Duodenal mucosa (tissue), 2 donors: ENCODE results near the gene KLK11.

Experiments
- H3K27ac ChIP-seq: one replicate; pipeline ENCODE4 v1.7.0; 2013; ENCODE audit warnings: low read depth, low read length
- H3K27me3 ChIP-seq, 2 donors: one replicate each; pipeline ENCODE4 v1.7.0; 2013; ENCODE audit warnings: low read length in 2 of 2, control low read depth in 1 of 2; ENCODE audit not compliant: insufficient read depth in 2 of 2, control insufficient read depth in 1 of 2
- H3K36me3 ChIP-seq, 2 donors: one replicate each; pipeline ENCODE4 v1.7.0; 2013; ENCODE audit warnings: low read length in 2 of 2, control low read depth in 1 of 2; ENCODE audit not compliant: insufficient read depth in 2 of 2, control insufficient read depth in 1 of 2
- H3K4me1 ChIP-seq, 2 donors: one replicate each; pipeline ENCODE4 v1.7.0; 2013; ENCODE audit warnings: low read length in 2 of 2, control low read depth in 1 of 2; ENCODE audit not compliant: insufficient read depth in 2 of 2, control insufficient read depth in 1 of 2
- H3K4me3 ChIP-seq, 2 donors: one replicate each; pipeline ENCODE4 v1.7.0; 2013; ENCODE audit warnings: low read length in 2 of 2, low read depth in 1 of 2
- H3K9ac ChIP-seq, 2 donors: one replicate each; pipeline ENCODE4 v1.7.0; 2013; ENCODE audit warnings: low read length in 2 of 2, low read depth in 1 of 2
- H3K9me3 ChIP-seq, 2 donors: one replicate each; pipeline ENCODE4 v1.7.0; 2013; ENCODE audit warnings: low read length in 2 of 2, control low read depth in 1 of 2; ENCODE audit not compliant: control insufficient read depth in 1 of 2

Gene KLK11

GRCh38 chr19:51026554-51026831, at the start of gene KLK11:
TSS of gene KLK11 (minus strand) at chr19:51026616. CDS start at chr19:51025631, 985 bp downstream.
- Histone ChIP-seq H3K27ac (no peak within 1 kb of the TSS), H3K36me3 (no peaks in the 10 kb centered on the region), H3K9me3 (no peaks in the 10 kb centered on the region), H3K27me3 (peaks cover 11 to 19% of the 10 kb centered on the region in 2 donors), H3K4me1 (no peaks in the 10 kb centered on the region), H3K4me3 (no peak within 1 kb of the TSS), H3K9ac (no peak within 1 kb of the TSS)

GRCh38 chr19:51075998-51076397, 49.6 kb upstream of the KLK11 start:
- H3K27ac ChIP-seq = no peak overlapping the region
- H3K36me3 ChIP-seq = no peaks in the 10 kb centered on the region
- peaks cover 0 to 5% of the 10 kb centered on the region in 2 donors for H3K9me3 ChIP-seq
- no peaks in the 10 kb centered on the region for H3K27me3 ChIP-seq
- no peaks in the 10 kb centered on the region for H3K4me1 ChIP-seq
- H3K4me3 ChIP-seq = no peak overlapping the region
- no peak overlapping the region for H3K9ac ChIP-seq

- no peak overlapping the region for H3K9ac ChIP-seq
- H3K27me3 ChIP-seq = no peaks in the 10 kb centered on the region
- no peaks in the 10 kb centered on the region for H3K36me3 ChIP-seq
- H3K27ac ChIP-seq = no peak overlapping the region
- H3K4me1 ChIP-seq = no peaks in the 10 kb centered on the region
- H3K4me3 ChIP-seq = no peak overlapping the region
- peaks cover 0 to 5% of the 10 kb centered on the region in 2 donors for H3K9me3 ChIP-seq
These were observed 44.6 kb upstream of the KLK11 start for GRCh38 chr19:51071095-51071405.

GRCh38 chr19:51070334-51071094, 44.1 kb upstream of the KLK11 start:
- Histone ChIP-seq H3K9ac (no peak overlapping the region), H3K4me3 (no peak overlapping the region), H3K27ac (no peak overlapping the region), H3K4me1 (no peaks in the 10 kb centered on the region), H3K36me3 (no peaks in the 10 kb centered on the region), H3K9me3 (peaks cover 0 to 5% of the 10 kb centered on the region in 2 donors), H3K27me3 (peaks cover 0 to 5% of the 10 kb centered on the region in 2 donors)

- Histone ChIP-seq H3K27me3 (peaks cover 6 to 11% of the 10 kb centered on the region in 2 donors), H3K9me3 (no peaks in the 10 kb centered on the region), H3K4me3 (no peak overlapping the region), H3K36me3 (no peaks in the 10 kb centered on the region), H3K4me1 (no peaks in the 10 kb centered on the region), H3K27ac (no peak overlapping the region), H3K9ac (no peak overlapping the region)
These were observed 40.2 kb upstream of the KLK11 start for GRCh38 chr19:51066393-51067186.

- Histone ChIP-seq H3K36me3 (no peaks in the 10 kb centered on the region), H3K4me3 (peak overlapping the region; percentile 28 to 30), H3K4me1 (no peaks in the 10 kb centered on the region), H3K9me3 (no peaks in the 10 kb centered on the region), H3K27me3 (peaks cover 6 to 11% of the 10 kb centered on the region in 2 donors), H3K27ac (no peak overlapping the region), H3K9ac (no peak overlapping the region)
These were observed 39.0 kb upstream of the KLK11 start for GRCh38 chr19:51065221-51065960.

- H3K4me3 ChIP-seq = peak within 1 kb of the TSS; percentile 28 to 30
These were observed 38.3 kb upstream of the KLK11 start, which contains the start of gene KLK13 for GRCh38 chr19:51064534-51065220. TSS of gene KLK13 (minus strand) at chr19:51065092. CDS start at chr19:51065067, 25 bp downstream.

GRCh38 chr19:51063664-51064063, 37.2 kb upstream of the KLK11 start:
- no peaks in the 10 kb centered on the region for H3K4me1 ChIP-seq
- no peaks in the 10 kb centered on the region for H3K9me3 ChIP-seq
- peaks cover 6 to 11% of the 10 kb centered on the region in 2 donors for H3K27me3 ChIP-seq
- no peak overlapping the region for H3K27ac ChIP-seq
- H3K4me3 ChIP-seq = no peak overlapping the region
- no peaks in the 10 kb centered on the region for H3K36me3 ChIP-seq
- H3K9ac ChIP-seq = no peak overlapping the region

More at GRCh38 chr19:51064534-51065220, 38.3 kb upstream of the KLK11 start, which contains the start of gene KLK13:
- Histone ChIP-seq H3K36me3 (no peaks in the 10 kb centered on the region), H3K9ac (no peak within 1 kb of the TSS), H3K4me1 (no peaks in the 10 kb centered on the region), H3K27ac (no peak within 1 kb of the TSS), H3K27me3 (peaks cover 6 to 11% of the 10 kb centered on the region in 2 donors), H3K9me3 (no peaks in the 10 kb centered on the region)

- H3K4me3 ChIP-seq = no peak overlapping the region
- H3K4me1 ChIP-seq = no peaks in the 10 kb centered on the region
- no peak overlapping the region for H3K27ac ChIP-seq
- H3K9me3 ChIP-seq = no peaks in the 10 kb centered on the region
- no peak overlapping the region for H3K9ac ChIP-seq
- H3K27me3 ChIP-seq = peaks cover 6 to 10% of the 10 kb centered on the region in 2 donors
- H3K36me3 ChIP-seq = no peaks in the 10 kb centered on the region
These were observed 34.6 kb upstream of the KLK11 start for GRCh38 chr19:51060973-51061372.
